Mesodermal cell (in vitro differentiated cells): ENCODE results near the gene RSL24D1.
"Not testable (repeated sequence)": the region's sequence is repeated elsewhere in the genome, so short reads cannot be mapped to it uniquely, and the experiment has no call there.

ENCODE experiments used
- H3K27ac ChIP-seq: 2 replicates; pipeline ENCODE4 v1.7.0; 2013; ENCODE audit warnings: mild to moderate bottlenecking, low read depth, low read length, moderate library complexity; ENCODE audit not compliant: severe bottlenecking
- H3K36me3 ChIP-seq: 2 replicates; pipeline ENCODE4 v1.7.1; 2013; ENCODE audit warnings: mild to moderate bottlenecking, low read length, moderate library complexity; ENCODE audit not compliant: control insufficient read depth, insufficient read depth
- H3K4me1 ChIP-seq: one replicate; pipeline ENCODE4 v1.7.1; 2013; ENCODE audit warnings: mild to moderate bottlenecking, low read length; ENCODE audit not compliant: insufficient read depth, control insufficient read depth, poor library complexity, severe bottlenecking
- H3K4me3 ChIP-seq: 2 replicates; pipeline ENCODE4 v1.7.0; 2013; ENCODE audit warnings: low read length, control low read depth, mild to moderate bottlenecking; ENCODE audit not compliant: insufficient read depth, poor library complexity, severe bottlenecking; ENCODE audit errors: extremely low read depth
- H3K9me3 ChIP-seq: 2 replicates; pipeline ENCODE4 v1.7.1; 2013; ENCODE audit warnings: mild to moderate bottlenecking, low read length, moderate library complexity; ENCODE audit not compliant: control insufficient read depth
- WGBS, 2 experiments: methylation state at CpG; one replicate each; pipeline ENCODE4 v1.1.5; 2013; ENCODE audit warnings: missing lambda C conversion rate in 2 of 2; ENCODE audit not compliant: insufficient coverage in 2 of 2; 5-methylcytosine and 5-hydroxymethylcytosine counted together

Gene RSL24D1

DNA sequence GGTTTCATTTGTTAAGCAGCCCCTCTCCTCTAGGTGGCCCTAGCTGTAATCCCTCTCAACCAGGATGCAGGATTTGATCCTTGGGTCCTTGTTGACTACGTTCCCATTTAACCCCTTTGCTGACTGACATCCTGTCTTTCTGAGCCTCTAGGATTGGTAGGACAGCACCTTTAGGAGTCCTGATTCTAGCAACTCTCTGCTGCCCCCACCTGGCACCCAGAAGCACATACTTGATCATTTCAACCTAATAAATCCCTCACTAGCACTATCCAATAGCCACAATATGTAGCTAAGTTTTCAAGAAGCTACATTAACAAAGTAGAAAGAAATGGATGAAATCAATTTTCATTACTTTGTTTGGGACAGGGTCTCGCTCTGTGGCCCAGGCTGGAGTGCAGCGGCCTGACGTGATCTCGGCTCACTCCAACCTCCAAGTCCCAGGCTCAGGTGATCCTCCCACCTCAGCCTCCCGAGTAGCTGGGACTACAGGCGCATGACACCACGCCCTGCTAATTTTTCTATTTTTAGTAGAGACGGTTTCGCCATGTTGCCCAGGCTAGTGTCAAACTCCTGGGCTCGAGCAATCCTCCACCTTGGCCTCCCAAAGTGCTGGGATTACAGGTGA is 28.3 kb downstream of the RSL24D1 start:
- Histone ChIP-seq H3K27ac (no peak overlapping the region), H3K4me1 (no peaks in the 10 kb centered on the region), H3K9me3 (no peaks in the 10 kb centered on the region), H3K36me3 (no peaks in the 10 kb centered on the region), H3K4me3 (no peak overlapping the region)
- WGBS, 2 experiments = 81 to 86% methylated on average over 10 to 11 of the region's 11 CpGs

- no peaks in the 10 kb centered on the region for H3K4me1 ChIP-seq
Measured at GRCh38 chr15:55164284-55164683, 32.5 kb downstream of the RSL24D1 start.

DNA sequence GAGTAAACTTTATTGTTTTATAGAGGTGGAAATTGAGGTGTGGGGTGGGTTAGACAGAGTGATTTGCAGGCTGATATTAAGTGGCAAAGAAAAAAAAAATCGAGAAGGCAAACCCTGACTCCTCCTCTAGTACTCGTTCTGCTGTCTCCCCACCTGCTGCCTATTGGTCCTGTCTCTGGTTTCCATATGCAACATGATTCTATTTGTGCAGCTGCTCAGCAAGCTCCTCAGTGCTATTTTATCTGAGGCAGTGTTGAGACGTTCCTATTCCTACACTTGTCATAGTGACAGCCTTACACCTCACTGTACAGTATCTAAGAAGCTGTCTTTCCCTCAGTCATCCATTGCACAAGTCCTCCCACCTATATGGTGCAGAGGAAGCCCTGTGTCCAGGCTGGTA is 45.1 kb downstream of the RSL24D1 start:
- no peaks in the 10 kb centered on the region for H3K4me1 ChIP-seq
- no peaks in the 10 kb centered on the region for H3K9me3 ChIP-seq
- no peak overlapping the region for H3K4me3 ChIP-seq
- H3K27ac ChIP-seq = no peak overlapping the region
- no peaks in the 10 kb centered on the region for H3K36me3 ChIP-seq
- 62 to 82% methylated on average over 2 of the region's 3 CpGs for WGBS, 2 experiments

More at GRCh38 chr15:55164284-55164683, 32.5 kb downstream of the RSL24D1 start:
- H3K4me3 ChIP-seq = no peak overlapping the region
- WGBS, 2 experiments = 86 to 89% methylated on average over 2 to 4 of the region's 4 CpGs
- H3K27ac ChIP-seq = no peak overlapping the region
- no peaks in the 10 kb centered on the region for H3K36me3 ChIP-seq
- no peaks in the 10 kb centered on the region for H3K9me3 ChIP-seq

- H3K4me1 ChIP-seq, H3K36me3 ChIP-seq, H3K4me3 ChIP-seq, H3K27ac ChIP-seq, H3K9me3 ChIP-seq: not testable (repeated sequence)
- WGBS, 2 experiments = 92 to 100% methylated on average over 2 to 8 of the region's 8 CpGs
Measured at GRCh38 chr15:55143132-55143531, 53.6 kb downstream of the RSL24D1 start.

GRCh38 chr15:55133972-55134371 is 62.8 kb downstream of the RSL24D1 start:
- 71% methylated on average over 1 of the region's 2 CpGs; no CpG with 5 or more reads in 1 of the 2 experiments for WGBS, 2 experiments
- Histone ChIP-seq H3K9me3 (no peaks in the 10 kb centered on the region), H3K36me3 (no peaks in the 10 kb centered on the region), H3K4me1 (no peaks in the 10 kb centered on the region), H3K4me3 (no peak overlapping the region), H3K27ac (no peak overlapping the region)

DNA sequence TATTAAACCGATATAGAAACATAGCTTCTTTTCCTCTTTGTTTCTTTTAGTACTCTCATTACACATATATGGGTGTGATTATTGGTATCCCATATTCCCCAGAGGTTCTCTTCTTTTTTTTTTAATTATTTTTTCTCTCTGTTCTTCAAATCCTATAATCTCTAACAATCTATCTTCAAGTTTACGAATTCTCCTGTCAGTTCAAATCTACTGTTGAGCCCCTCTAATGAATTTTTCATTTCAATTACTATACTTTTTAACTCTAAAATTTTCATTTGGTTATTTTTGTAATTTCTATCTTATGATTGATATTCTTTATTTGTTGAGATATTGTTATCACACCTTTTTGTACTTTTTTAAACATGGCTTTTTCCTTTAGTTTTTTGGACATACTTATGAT is 64.1 kb downstream of the RSL24D1 start:
- Histone ChIP-seq H3K4me1 (no peaks in the 10 kb centered on the region), H3K27ac (no peak overlapping the region), H3K36me3 (no peaks in the 10 kb centered on the region), H3K4me3 (no peak overlapping the region), H3K9me3 (no peaks in the 10 kb centered on the region)
- WGBS, 2 experiments = 100% methylated on average over 1 of the region's 2 CpGs; no CpG with 5 or more reads in 1 of the 2 experiments
